Endothelial cell of umbilical vein (primary cell): ENCODE measurements around the gene NEK4. TPM values are rescaled to one million over a fixed set of nuclear protein-coding genes. Genes with fewer than 3 reads are reported as not detected.

ENCODE experiments used
- BruUV-seq: library from RNA; stranded (reverse); fragments of 400-500 nt; replicated peaks from 2 replicates; lab custom pipeline; 2021; lab: Mats Ljungman, UMichigan
- CTCF ChIA-PET: fragments of 300-600, 350-600 bp; sonication (Branson Sonifier 250); formaldehyde crosslinking; loops from one replicate; lab custom pipeline; 2021; ENCODE audit warnings: antibody characterized with exemption, inconsistent platforms; lab: Charles Lee
- POLR2A ChIA-PET: fragments of 300-600, 350-600 bp; sonication (Branson Sonifier 250); formaldehyde crosslinking; loops from one replicate; lab custom pipeline; 2021; ENCODE audit warnings: antibody characterized with exemption, inconsistent platforms; lab: Charles Lee
- DNase-seq: peaks from one replicate; pipeline ENCODE4 v3.0.0-alpha.2; 2011; ENCODE audit warnings: low read depth, low spot score
- FAIRE-seq: peaks from 2 replicates; lab custom pipeline; 2011; peaks lifted over from hg19 to GRCh38; lab: Jason Lieb, UNC
- H2AFZ ChIP-seq: 2 replicates; pipeline ENCODE4 v1.6.0; 2012; ENCODE audit warnings: low read depth, low read length, control low read depth, inconsistent platforms
- H3K27ac ChIP-seq: 2 replicates; pipeline ENCODE4 v1.5.1; 2011; ENCODE audit warnings: low read depth, mild to moderate bottlenecking, control low read depth, low read length, moderate library complexity; ENCODE audit not compliant: insufficient read depth
- H3K27me3 ChIP-seq, 2 experiments: 2 replicates each; pipeline versions ENCODE4 v1.6.0 to v1.6.1; 2011; ENCODE audit warnings: low read length in 2 of 2, mixed read lengths in 1 of 2; ENCODE audit not compliant: control insufficient read depth in 2 of 2, insufficient read depth in 2 of 2
- H3K36me3 ChIP-seq, 2 experiments: 2 replicates in 1 of 2; 3 replicates in 1 of 2; pipeline ENCODE4 v1.5.1; 2011; ENCODE audit warnings: low read length in 2 of 2, mild to moderate bottlenecking in 1 of 2, moderate library complexity in 1 of 2; ENCODE audit not compliant: control insufficient read depth in 2 of 2, insufficient read depth in 2 of 2; ENCODE audit errors: extremely low read depth in 1 of 2
- H3K4me1 ChIP-seq: 3 replicates; pipeline ENCODE4 v1.5.1; 2011; ENCODE audit warnings: mild to moderate bottlenecking, low read length; ENCODE audit not compliant: control insufficient read depth, insufficient read depth; ENCODE audit errors: extremely low read depth
- H3K4me2 ChIP-seq: 2 replicates; pipeline ENCODE4 v1.6.1; 2011; ENCODE audit warnings: low read length, control low read depth, mixed read lengths; ENCODE audit not compliant: insufficient read depth
- H3K4me3 ChIP-seq, 3 experiments: fragments of 200-600 bp in 1 of 3; sonication (generic), shearing (Covaris generic) in 1 of 3; replicated peaks in 1 of 3; 2 replicates each; pipeline ENCODE4 v1.5.1; 2011 to 2016; ENCODE audit warnings: control low read depth in 3 of 3, low read length in 3 of 3, mild to moderate bottlenecking in 2 of 3, inconsistent platforms in 1 of 3, low read depth in 1 of 3, moderate library complexity in 1 of 3; ENCODE audit not compliant: insufficient read depth in 1 of 3
- H3K79me2 ChIP-seq: 2 replicates; pipeline ENCODE4 v1.6.0; 2012; ENCODE audit warnings: low read length, inconsistent platforms; ENCODE audit not compliant: control insufficient read depth, insufficient read depth
- H3K9ac ChIP-seq: replicated peaks from 2 replicates; pipeline ENCODE3; 2011; ENCODE audit warnings: low read length, control low read depth; ENCODE audit not compliant: insufficient read depth; ENCODE audit errors: extremely low read depth
- H3K9me1 ChIP-seq: replicated peaks from 3 replicates; pipeline ENCODE4 v1.6.0; 2011; ENCODE audit warnings: mild to moderate bottlenecking, low read length; ENCODE audit not compliant: control insufficient read depth, insufficient read depth; ENCODE audit errors: extremely low read depth
- H3K9me3 ChIP-seq: replicated peaks from 2 replicates; pipeline ENCODE4 v1.5.1; 2012; ENCODE audit warnings: low read length, inconsistent platforms; ENCODE audit not compliant: control insufficient read depth, insufficient read depth
- H4K20me1 ChIP-seq: replicated peaks from 2 replicates; pipeline ENCODE3; 2011; ENCODE audit warnings: mild to moderate bottlenecking, low read length; ENCODE audit not compliant: control insufficient read depth, insufficient read depth; ENCODE audit errors: extremely low read depth
- EZH2 ChIP-seq: IDR thresholded peaks from 2 replicates; pipeline ENCODE4 v1.6.1; 2012; ENCODE audit warnings: borderline replicate concordance, low read depth, mild to moderate bottlenecking, moderate library complexity, low read length, inconsistent platforms; ENCODE audit not compliant: severe bottlenecking
- FOS ChIP-seq: IDR thresholded peaks from 2 replicates; pipeline ENCODE4 v1.6.1; 2011; ENCODE audit warnings: mild to moderate bottlenecking, low read length, moderate library complexity, borderline replicate concordance; ENCODE audit not compliant: insufficient read depth
- GATA2 ChIP-seq: IDR thresholded peaks from 2 replicates; pipeline ENCODE4 v1.7.0; 2011; ENCODE audit warnings: low read depth, mild to moderate bottlenecking, moderate library complexity, mixed read lengths, low read length; ENCODE audit not compliant: insufficient read length, insufficient read depth
- JUN ChIP-seq: IDR thresholded peaks from 2 replicates; pipeline ENCODE4 v1.6.1; 2011; ENCODE audit warnings: borderline replicate concordance, low read depth; ENCODE audit not compliant: insufficient read length, insufficient read depth
- MAX ChIP-seq: IDR thresholded peaks from 2 replicates; pipeline ENCODE4 v1.6.1; 2011; ENCODE audit not compliant: insufficient read depth, insufficient read length
- MYC ChIP-seq: IDR thresholded peaks from one replicate; pipeline ENCODE4 v1.6.1; 2011; ENCODE audit warnings: mild to moderate bottlenecking, low read depth, low read length
- POLR2A ChIP-seq: IDR thresholded peaks from 2 replicates; pipeline ENCODE4 v1.6.1; 2012; ENCODE audit warnings: low read depth, mild to moderate bottlenecking, control low read depth, low read length
- POLR2AphosphoS5 ChIP-seq: IDR thresholded peaks from 2 replicates; pipeline ENCODE4 v1.6.1; 2012; ENCODE audit warnings: low read depth, mild to moderate bottlenecking, control low read depth, low read length, moderate library complexity; ENCODE audit not compliant: insufficient read depth
- dilution Hi-C: fragments of 300-500 bp; cut with MboI; formaldehyde crosslinking; loops from one replicate; pipeline ENCODE4 v1.15.0; 2019; ENCODE audit warnings: low sequenced_read_pairs; ENCODE audit not compliant: extremely low pct_ligation_motif_present
- intact Hi-C: fragments of 100-400 bp; cut with micrococcal nuclease; formaldehyde crosslinking; loops from one replicate; pipeline ENCODE4 v1.10.0; 2022
- polyA plus RNA-seq, 4 experiments: library from polyadenylated mRNA; depleted of rRNA in 3 of 4; stranded (reverse) in 3 of 4; unstranded in 1 of 4; fragments of >200 nt; gene quantifications; 2 replicates each; pipeline versions ENCODE4 v1.2.1 to v1.2.3, GENCODE V29; 2011 to 2012; ENCODE audit warnings: missing spikeins in 1 of 4
- total RNA-seq: library from RNA; stranded (reverse); gene quantifications from 2 replicates; pipeline ENCODE4 v1.2.3, GENCODE V29; 2021

NEK4 gene
- total and polyA plus RNA-seq, 2 donors (not counting 3 experiments of a cell fraction or from before 2014, with no cell fraction given): 4.4 to 20.8 TPM

GRCh38 chr3:52771702-52772101 lies 962 bp upstream of the NEK4 start:
- no peak overlapping the region for H3K4me3 ChIP-seq
- POLR2A ChIA-PET: no interaction called here
- H3K9ac ChIP-seq: no peak overlapping the region

GRCh38 chr3:52771334-52771681 lies 568 bp upstream of the NEK4 start:
- Histone ChIP-seq H3K79me2 (peaks cover 13% of the 10 kb centered on the region), H3K27ac (peak overlapping the region; percentile 54), H4K20me1 (no peaks in the 10 kb centered on the region), H3K27me3 (no peaks in the 10 kb centered on the region), H3K4me3 (peak overlapping the region; percentile 34 to 81 (median 73)), H3K9ac (peak overlapping the region; percentile 67), H2AFZ (peak overlapping the region; percentile 91), H3K4me1 (peaks cover 12% of the 10 kb centered on the region), H3K9me3 (no peaks in the 10 kb centered on the region), H3K36me3 (peaks cover 0 to 3% of the 10 kb centered on the region in 2 experiments), H3K9me1 (no peaks in the 10 kb centered on the region), H3K4me2 (peak overlapping the region; percentile 74)
- POLR2A ChIA-PET: no interaction called here
- FAIRE-seq (no peak), DNase-seq (no peak)
- intact Hi-C loops: no loop called here
- TSS peak; percentile 97 for BruUV-seq
- dilution Hi-C loops: no loop called here
- CTCF ChIA-PET: interaction anchor here (0.7 to 1.6 kb wide), 2 partner anchors 9 to 49 kb away, joined by 4 to 11 read pairs; no protein-coding TSS in a partner anchor
- TF ChIP-seq MAX (no peak), POLR2AphosphoS5 (no peak), JUN (no peak), POLR2A (no peak), EZH2 (no peak), FOS (no peak), MYC (no peak), GATA2 (no peak)

More at GRCh38 chr3:52771702-52772101, 962 bp upstream of the NEK4 start:
- CTCF ChIA-PET: interaction anchor here (1.6 kb wide), 1 partner anchor 49 kb away, joined by 11 read pairs; no protein-coding TSS in a partner anchor
- Histone ChIP-seq H3K9me3 (no peaks in the 10 kb centered on the region), H3K36me3 (peaks cover 0 to 3% of the 10 kb centered on the region in 2 experiments), H2AFZ (peak overlapping the region; percentile 91), H3K9me1 (no peaks in the 10 kb centered on the region), H4K20me1 (no peaks in the 10 kb centered on the region), H3K27me3 (no peaks in the 10 kb centered on the region), H3K79me2 (peaks cover 13% of the 10 kb centered on the region), H3K4me2 (no peak overlapping the region), H3K4me1 (peaks cover 12% of the 10 kb centered on the region), H3K27ac (no peak overlapping the region)
- TF ChIP-seq POLR2A (no peak), POLR2AphosphoS5 (no peak), EZH2 (no peak), GATA2 (no peak)
- intact Hi-C loops (no loop called here), dilution Hi-C loops (no loop called here)
- no peak for FAIRE-seq
- no peak for DNase-seq
- no TSS peak for BruUV-seq
